ENCODE data around the gene HNRNPA1.
"Not testable (repeated sequence)": the region's sequence is repeated elsewhere in the genome, so short reads cannot be mapped to it uniquely, and the experiment has no call there.

The HNRNPA1 gene

DNA sequence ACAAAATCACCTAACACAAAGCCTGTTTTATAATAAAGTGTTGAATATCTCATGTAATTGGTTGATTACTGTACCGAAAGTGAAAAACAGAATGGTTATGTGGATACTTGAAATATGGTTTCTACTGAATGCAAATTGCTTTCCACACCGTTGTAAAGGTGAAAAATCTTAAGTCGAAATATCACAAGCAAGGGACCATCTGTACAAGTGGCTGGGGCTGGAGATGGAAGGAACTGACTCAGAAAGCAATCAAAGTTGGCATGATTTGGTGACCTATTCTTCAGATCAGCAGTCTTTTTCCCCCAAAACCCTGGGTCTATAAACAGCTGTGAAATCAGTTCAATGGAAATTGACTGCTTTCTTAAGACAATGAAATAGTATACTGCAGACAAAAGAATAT lies 4.2 kb upstream of the HNRNPA1 start:
- no peak for DNase-seq (ENCODE audit: low read depth)

DNA sequence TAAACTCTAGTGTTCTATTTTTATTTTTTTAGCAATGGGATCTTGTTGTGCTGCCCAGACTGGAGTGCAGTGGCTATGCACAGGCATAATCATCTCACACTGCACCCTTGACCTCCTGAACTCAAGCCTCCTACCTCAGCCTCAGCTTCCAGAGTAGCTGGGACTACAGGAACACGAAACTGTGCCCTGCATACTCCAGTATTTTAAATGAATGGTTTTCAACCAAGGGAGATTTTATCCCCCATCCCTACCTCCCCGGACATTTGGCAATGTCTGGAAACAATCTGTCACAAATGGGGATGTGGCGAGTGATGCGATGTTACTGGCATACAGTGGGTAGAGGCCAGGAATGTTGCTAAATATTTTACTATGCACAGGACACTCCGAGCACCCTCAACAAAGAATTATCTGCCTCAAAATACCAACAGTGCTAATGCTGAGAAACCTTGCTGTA lies 2.7 kb upstream of the HNRNPA1 start:
- no peak for DNase-seq (ENCODE audit: low read depth)

DNA sequence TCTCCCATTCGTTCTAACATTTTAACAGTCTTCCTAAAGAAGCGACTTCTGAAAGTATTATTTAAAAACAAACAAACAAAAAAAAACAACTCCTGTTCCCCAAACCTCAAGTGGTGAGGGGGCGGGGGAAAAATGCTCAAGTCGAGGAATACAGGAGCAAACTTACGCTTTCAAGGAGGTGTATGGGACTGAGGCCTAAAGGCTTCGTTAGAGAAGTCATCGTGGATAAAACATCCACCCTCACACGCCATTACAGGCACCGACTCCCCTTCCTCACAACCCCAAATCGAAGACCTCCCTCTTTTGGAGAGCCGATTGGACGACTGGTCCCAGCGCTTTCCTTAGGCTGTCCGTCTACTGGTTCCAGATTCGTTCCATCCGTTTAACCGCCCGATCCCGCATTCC lies 1.3 kb upstream of the HNRNPA1 start:
- no peak for DNase-seq (ENCODE audit: low read depth)

DNA sequence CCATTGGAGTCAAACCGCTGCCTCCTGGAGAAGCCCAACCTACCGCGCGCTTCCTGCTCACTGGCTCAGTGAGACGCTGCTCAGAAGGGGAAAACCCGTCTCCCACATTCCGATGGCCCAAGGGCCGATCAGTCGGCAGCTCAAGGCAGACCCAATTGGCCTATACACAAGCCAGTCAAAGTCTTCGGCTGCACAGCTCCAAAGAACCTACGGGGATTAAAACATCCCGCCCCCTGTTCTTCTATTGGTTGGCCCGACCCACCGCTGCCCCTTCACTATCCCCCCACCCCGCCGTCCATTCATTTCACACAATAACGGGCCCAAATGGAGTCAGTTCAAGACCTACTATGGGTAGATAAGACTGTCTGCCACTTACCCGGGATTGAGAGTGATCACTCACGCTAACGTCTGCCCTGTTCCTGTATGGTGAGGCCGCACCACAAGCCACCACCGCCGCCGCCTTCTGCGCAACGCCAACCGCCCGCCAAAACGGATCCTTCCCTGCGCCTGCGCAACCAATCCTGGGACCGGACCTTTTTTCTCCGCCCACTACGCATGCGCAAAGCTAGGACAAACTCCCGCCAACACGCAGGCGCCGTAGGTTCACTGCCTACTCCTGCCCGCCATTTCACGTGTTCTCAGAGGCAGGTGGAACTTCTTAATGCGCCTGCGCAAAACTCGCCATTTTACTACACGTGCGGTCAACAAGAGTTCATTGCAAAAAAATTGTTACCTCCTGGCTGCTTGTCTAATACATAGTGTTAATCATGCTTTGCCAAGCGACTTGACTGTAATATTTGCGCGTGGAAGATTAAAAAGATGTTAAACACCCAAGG lies 676 bp upstream of the HNRNPA1 start, which contains the start of gene CBX5:
CBX5 (minus strand) TSS at position 491 of the 836 bp plus-strand sequence. CDS start 22,472 bp downstream, outside the sequence.
- DNase-seq (ENCODE audit: low read depth): peak; percentile 100

DNA sequence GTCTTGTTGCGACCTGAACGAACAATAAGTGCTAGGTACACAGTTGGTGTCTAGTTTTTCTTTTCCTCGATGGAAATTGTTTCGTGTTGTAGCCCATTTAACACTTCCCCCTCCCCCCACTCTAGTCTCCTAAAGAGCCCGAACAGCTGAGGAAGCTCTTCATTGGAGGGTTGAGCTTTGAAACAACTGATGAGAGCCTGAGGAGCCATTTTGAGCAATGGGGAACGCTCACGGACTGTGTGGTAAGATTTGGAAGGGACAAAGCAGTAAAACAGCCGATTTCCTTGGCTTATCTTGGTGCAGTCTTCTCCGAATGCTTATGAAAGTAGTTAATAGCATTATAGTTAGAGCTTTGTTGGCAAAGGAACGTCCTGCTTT lies 724 bp downstream of the HNRNPA1 start:
- not testable (repeated sequence) for DNase-seq (ENCODE audit: low read depth)

DNA sequence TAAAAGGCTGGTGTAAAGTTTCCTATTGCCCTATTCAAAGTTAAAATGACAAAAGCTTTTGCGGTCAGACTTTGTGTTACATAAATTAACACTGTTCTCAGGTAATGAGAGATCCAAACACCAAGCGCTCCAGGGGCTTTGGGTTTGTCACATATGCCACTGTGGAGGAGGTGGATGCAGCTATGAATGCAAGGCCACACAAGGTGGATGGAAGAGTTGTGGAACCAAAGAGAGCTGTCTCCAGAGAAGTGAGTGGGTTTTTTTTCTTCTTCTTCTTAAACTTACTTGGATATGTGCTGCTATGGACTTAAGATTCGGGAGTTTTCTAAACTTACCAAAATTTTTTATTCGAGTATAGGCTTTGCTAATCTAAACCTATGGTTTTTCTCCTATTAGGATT lies 1.2 kb downstream of the HNRNPA1 start:
- DNase-seq (ENCODE audit: low read depth): not testable (repeated sequence)

DNA sequence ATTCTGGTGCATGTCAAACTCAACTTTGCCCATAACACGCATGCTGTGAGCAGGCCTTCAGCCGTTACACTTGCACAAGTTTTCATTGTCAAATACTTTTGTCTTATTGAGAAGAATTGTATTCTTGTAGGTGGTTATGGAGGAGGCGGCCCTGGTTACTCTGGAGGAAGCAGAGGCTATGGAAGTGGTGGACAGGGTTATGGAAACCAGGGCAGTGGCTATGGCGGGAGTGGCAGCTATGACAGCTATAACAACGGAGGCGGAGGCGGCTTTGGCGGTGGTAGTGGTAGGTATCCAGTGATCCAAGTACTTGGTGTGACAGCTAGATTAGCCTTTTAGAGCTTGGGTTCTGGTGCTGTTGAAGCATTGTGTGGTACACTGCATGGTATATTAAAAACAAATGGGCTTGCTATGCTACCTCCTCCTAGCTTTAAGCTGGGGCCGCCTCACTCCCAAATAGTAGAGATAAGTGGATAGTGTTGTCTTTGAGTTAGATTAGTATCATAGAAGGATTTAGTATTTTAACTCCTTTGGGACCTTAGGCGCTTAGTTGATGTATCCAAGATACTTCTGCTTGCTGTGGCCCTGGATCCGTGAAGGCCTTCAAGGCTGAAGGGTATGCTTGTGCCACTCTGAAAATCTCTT lies 2.5 kb downstream of the HNRNPA1 start:
- DNase-seq (ENCODE audit: low read depth): no peak

DNA sequence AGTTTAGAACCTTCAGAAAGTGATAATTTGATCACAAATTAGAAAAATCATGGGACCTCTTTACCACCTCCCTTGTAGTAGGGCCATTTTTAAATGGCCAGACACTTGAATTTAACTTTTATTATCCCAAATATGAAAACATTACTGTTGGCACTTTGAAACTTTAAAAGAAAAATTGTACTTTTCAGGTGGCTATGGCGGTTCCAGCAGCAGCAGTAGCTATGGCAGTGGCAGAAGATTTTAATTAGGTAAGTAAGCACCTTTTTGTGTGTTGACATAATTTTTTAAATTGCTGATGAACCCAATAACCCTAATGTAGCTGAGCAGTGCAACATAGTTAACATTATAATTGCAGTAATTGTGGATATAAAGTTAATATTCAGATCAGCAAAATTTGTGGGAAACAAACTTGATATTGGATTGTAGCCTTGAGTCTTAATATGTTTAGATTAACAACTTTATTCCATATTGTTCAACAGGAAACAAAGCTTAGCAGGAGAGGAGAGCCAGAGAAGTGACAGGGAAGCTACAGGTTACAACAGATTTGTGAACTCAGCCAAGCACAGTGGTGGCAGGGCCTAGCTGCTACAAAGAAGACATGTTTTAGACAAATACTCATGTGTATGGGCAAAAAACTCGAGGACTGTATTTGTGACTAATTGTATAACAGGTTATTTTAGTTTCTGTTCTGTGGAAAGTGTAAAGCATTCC lies 3.7 kb downstream of the HNRNPA1 start:
- DNase-seq (ENCODE audit: low read depth): not testable (repeated sequence)

DNA sequence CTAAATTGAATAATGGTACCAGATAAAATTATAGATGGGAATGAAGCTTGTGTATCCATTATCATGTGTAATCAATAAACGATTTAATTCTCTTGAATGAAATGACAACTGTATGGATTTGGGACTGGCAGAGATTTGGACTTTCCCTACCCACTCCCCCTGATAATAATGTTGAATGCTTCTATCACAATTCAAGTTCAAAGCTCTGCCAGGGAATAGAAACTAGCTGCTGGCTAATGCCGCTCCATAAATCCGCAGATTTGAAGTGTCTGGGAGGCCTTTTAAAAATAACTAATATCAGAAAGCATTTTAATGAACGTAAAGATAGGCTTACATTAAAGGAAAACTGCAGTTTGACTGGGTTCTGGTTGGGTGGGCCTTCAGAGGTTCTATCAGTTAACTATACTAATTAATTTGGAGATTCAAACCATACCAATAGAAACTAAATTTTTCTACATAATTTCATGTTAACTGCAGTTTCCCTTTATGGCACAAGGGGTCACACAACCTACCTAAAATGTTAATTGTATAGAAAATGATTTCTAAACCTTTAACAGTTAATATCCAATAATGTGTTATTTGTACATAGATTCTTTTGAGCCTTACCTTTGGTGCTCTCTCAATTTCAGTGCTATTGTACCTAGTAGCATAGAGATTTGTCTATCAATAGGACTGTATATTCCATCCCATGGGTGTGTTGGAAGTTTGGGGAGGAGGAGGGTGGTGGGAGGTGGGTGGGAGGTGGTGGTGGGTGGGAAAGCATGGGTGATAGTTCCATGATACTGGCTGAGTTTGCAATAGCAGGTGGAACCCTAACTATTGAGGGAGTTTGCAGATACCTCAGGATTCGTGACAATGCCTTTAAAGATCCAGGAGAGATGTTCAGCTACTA lies 4.9 kb downstream of the HNRNPA1 start:
- DNase-seq (ENCODE audit: low read depth): no peak

DNA sequence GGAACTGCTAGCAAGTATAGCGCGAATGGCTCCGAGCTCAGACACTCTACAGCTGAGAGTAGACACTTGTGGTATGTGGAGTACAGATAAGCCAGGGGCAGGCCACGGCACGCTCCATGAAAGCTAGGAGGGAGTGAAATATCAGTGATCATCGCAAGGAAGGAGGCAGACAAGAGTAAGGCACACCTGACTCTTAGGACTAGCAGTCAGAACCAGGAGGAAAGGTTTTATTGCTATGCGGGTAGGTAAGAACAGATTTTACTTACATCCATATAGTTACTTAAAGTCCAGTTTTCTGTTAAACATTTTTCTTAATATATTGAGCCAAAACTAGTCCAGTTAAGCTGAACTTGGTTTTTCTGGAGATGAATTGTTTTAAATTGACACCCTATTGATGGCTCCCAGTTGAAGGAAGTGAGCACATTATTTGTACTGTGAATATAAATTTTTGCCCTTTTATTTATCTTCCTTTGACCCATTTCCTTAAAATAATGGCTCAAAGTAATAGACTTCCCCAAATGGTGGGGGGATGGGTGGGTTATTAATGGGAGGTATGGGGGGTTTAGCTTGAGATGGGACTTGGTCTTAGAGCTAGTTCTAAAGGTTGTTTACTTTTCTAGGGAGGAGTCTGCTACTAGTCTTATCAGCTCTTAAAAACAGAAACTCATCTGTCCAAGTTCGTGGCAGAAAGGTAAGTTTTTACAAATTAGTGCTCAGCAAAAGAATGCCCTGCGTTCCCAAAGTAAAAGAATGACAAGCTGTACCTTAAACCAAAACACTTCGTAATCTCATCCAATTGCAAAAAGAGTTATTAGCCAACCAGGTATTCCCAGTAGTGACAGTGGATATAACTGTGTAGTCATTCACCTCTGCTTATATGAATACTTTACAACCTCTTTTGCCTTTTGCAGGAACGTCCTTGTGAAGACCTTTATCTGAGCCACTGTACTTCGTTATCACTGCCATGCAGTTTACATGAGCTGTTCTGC lies 5.8 kb downstream of the HNRNPA1 start:
- no peak for DNase-seq (ENCODE audit: low read depth)

DNA sequence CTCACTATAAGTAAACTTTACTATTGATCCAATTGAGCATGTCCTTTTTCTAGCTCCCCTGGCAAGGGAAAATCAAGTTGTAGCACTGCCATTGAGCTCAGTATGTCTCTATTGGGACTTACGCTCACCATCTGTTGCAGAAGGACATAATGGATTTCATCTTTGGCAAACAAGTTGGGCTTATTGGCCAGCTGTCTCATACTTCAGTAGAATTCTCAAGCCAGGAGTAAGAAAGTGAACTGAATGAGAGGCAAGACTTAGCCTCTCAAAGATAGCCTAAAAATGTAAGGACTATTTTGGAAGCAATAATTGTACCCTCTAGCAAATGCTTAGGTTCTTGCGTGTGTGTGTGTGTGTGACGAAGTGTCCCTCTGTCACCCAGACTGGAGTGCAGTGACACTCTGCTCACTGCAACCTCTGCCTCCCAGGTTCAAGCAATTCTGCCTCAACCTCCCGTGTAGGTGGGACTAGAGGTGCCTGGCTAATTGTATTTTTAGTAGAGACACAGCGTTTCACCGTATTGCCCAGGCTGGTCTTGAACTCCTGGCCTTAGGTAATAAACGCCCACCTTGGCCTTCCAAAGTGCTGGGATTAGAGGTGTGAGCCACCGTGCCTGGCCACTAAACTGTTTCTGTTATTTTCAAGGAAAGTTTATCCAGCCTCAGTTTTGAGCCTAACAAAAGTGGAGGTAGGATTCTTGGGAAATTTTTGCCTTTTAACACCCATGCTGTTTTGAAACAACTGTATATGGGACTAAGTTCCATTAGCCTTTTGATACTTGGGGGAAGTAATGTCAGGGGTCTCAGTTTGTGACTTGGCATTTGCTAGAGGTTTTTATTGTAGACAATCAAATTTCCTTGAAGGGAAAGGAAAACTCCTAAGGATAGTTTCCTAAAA lies 7.0 kb downstream of the HNRNPA1 start:
- no peak for DNase-seq (ENCODE audit: low read depth)

DNA sequence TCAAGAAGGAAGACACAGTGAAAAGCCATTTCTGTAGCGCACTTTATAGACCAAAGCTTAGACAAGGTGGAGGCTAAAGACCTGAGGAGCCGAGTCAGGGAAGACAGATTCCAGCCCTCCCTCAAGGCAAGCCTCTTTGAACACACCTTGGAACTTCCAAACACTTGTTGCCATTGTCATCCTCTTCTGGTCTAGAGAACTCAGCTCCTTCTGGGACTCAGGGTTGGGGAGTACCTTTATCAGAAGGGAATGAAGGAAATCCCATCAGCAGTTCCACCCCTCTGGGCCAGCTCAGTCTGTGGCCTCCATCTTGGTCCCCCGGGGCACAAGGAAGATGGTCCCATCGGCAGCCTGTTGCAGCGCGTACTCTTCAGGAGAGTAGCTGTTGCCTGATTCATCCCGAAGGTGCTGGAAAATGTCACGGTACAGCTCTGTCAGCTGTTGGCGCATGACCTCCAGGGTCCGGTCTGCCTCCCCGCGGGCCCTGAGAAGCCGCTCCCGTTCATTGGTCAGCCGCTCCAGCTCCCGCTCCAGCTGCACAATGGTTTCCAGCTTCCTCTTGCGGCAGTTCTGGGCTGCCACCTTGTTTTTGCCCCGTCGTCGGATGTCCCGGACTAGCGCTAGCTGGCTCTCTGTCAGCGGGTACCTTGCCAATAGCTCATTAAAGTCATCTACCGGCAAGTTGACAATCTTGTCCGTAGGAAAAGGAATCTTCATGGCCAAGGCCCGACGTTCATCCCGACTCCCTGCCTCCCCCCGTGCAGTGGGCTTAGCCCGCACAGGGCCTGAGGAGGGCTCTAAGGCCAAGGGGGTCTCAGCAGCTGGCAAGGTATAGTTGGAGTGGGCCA lies 11.8 kb downstream of the HNRNPA1 start:
- no peak for DNase-seq (ENCODE audit: low read depth)

DNA sequence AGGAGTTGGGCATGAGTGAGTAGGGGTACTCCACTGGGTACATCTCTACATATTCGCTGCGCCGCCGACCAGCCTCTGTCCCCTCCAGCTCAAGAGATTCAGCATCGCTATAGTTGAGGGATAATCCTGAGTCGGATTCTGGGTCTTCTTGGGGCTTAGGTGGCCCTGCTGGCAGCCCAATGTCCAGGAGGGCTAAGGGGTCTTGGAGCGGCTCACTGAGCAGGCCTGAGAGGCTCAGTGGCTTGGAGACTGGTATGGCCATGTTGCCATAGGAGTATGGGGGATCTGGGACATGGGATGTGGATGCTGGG lies 12.4 kb downstream of the HNRNPA1 start:
- DNase-seq (ENCODE audit: low read depth): no peak

DNA sequence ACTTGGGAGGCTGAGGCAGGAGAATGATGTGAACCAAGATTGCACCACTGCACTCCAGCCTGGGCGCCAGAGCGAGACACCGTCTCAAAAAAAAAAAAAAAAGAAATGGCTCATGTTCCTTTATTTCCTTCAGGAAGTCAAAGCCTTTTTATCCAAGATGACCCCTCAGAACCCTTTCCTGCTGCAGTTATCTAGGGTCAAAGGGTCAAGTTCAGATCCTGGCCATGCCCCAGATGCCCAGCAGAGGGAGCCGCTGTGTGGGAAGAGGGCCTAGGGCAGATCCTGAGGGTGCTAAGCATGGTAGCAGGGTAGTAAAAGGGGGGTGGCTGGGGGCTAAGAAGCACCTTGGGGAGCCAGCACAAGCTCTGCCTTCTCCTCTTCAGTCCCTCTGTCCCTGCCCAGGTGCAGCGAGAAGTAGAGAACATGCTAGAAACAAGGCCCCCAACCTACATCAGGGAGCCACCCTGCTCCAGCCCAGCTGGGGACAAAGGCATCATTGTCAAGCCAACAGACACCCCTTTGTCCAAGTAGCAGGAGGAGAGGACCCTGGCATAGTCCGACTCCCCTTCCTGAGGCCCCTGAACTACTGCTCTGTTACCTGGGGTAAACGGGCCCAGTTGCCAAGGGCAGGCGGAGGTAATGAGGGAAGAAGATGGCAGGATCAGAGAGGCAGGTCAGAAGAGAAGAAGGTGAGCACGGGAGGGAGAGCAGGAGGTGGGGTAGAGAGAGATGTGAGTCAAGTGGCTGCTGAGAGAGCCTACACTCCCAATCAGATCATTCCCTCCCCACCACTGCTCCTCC lies 13.8 kb downstream of the HNRNPA1 start:
- no peak for DNase-seq (ENCODE audit: low read depth)

DNA sequence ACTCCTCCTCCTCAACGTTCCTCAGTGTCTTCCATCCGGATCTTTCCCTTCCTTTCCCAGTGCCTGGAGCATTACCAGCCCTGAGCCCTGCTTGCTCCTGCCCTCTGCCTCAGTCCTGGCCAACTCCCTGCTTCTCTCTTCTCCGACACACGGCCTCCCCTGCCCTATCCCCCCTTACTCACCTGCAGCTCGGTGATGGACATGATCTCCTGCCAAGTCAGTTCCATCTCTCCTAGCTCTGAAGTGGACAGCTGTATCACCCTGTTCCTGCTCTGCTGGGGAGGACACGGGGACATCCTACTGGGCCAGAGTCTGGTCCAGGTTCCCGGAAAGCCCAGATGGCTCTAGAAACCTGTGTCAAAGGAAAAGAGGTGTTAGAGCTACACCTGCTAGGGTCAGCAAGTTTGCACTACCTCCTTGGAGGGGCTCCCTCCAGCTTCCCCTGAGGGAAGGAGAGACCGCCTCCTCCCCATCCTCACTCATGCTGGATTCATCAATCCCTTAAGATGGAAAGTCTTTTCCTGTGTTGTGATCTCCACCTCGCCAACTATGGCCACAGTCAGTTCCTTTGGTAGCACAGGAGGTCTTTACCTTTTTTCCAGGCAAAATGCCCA lies 14.5 kb downstream of the HNRNPA1 start:
- DNase-seq (ENCODE audit: low read depth): no peak

DNA sequence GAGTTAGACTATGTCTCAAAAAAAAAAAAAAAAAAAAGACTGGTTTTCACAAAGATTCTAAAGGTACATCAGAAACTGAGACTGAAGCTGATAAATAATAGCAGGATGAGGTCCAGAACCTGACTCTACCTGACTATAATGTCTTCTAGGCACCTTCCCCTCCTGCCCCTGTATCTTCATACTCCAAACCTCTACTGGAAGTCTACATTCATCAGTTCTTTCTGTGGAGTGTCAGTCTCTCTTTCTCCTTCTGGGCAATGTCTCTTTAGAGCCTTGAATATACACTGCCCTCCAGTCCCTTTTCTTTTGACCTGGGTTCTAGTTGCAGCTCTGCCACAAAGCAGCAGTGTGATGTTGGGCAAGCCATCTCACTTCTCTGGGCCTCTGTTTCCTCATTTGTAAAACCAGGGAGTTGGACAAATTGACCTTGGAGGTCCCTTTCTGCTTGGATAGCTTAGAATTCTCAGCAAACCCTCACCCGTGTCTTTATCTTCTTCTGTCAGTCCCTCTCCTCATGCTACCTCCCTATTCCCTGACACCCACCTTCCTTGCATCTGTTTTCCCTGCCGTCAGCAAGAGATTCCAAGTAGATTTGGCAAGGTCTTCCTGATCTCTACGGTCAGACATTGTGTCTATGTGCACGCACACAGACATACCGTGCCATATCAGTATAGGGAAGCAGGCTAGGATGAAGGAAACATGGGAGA lies 16.0 kb downstream of the HNRNPA1 start:
- DNase-seq (ENCODE audit: low read depth): no peak

DNA sequence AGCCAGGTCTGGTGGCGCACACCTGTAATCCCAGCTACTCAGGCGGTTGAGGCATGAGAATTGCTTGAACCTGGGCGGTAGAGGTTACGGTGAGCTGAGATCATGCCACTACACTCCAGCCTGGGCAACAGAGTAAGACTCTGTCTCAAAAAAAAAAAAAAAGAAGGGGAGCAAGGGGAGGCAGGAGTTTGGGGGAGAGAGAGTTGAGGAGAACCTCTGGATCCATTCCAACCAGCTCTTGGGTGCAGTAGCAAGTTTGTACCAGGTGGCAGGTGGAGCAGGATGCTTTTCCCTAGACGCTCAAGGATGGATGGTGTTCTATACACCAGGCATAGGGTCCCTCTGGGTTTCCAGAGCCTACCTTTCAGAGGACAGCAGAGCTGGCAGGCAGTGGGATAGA lies 18.4 kb downstream of the HNRNPA1 start:
- DNase-seq (ENCODE audit: low read depth): no peak
